Stimulated activated CD4-positive, alpha-beta T cell treated with anti-CD3 and anti-CD28 coated beads, Interleukin-1b, Interleukin-23, amount 100 ng/mL, for 4 hours (primary cell): ENCODE results near the gene GBP5.
"Not testable (repeated sequence)": the region's sequence is repeated elsewhere in the genome, so short reads cannot be mapped to it uniquely, and the experiment has no call there.

Source experiments
- DNase-seq, 2 donors: peaks; one replicate each; pipeline ENCODE4 v3.0.0-alpha.2; 2020; ENCODE audit warnings: low read depth in 2 of 2

GBP5 gene

DNA sequence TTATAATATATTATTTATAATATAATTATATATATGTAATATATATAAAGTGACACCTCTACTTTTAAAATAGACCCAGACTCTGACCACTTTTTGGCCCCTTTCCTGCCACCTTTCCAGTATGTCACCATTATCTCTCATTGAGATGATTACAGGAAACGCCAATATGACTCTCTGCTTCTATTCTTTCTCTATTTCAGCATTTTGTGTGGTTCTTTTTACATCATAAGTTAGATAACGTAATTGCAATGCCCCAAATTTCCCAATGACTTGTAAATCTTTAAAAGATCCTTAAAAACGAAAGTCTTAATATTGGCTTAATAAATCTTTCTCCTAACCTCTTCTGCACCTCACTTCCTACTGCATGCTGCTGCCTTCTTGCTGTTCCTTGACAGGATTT lies 8.1 kb upstream of the GBP5 start:
- DNase-seq = no peak

DNA sequence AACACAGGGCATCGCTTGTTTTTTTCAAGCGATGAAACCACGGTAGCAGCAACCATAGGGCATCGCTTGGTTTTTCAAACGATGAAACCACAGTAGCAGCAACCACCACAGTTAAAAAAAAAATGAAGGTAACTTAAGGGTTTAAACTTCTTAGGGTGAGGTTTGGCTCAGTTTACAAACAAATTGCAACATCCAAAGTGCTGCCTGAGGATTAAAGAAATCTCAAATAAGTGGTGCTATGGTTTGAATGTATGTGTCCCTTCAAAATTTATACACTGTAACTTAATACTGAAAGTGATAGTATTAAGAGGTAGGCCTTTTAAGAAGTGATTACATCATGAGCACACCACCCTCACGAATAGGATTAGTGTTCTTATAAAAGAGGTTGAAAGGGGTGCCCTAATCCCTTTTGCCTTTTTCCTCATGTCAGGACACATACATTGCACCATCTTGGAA lies 6.4 kb upstream of the GBP5 start:
- DNase-seq = no peak

DNA sequence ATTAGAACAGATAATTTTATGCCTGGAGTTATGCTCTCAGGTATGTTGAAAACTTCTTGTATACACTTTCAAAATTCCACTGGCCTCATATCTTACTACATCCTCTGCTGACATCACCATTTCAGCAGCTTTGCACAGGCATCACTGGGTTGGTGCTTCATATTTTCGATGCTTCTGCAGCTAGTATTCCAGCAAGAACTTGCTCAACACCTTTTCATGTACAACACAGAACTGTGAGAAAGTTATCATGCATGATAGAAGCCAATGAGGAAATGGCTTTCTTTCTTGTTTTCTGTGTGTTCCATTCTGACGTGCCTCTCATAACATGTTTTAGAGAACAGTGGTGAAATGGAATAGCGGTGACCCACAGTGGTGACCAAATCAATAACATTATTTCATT lies 5.1 kb upstream of the GBP5 start:
- DNase-seq = no peak

DNA sequence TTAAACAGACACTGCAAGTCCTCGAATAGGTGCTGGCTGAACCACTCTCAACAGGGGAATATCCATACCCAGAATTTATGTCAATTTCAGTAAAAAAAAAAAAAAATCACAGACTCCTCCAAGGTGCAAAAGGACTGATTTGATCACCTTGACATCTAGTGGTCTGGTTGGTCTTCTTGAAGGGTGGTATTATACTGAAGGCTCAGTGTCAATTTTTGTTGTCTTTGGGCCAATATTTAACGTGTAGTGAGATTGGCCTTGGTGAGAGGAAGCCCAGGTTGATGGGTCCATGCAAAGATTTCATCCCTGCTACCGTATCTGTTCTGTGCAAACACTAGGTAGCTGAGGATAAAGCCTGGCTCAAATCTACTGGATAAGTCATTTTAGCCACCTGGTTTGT lies 4.0 kb upstream of the GBP5 start:
- DNase-seq = no peak

DNA sequence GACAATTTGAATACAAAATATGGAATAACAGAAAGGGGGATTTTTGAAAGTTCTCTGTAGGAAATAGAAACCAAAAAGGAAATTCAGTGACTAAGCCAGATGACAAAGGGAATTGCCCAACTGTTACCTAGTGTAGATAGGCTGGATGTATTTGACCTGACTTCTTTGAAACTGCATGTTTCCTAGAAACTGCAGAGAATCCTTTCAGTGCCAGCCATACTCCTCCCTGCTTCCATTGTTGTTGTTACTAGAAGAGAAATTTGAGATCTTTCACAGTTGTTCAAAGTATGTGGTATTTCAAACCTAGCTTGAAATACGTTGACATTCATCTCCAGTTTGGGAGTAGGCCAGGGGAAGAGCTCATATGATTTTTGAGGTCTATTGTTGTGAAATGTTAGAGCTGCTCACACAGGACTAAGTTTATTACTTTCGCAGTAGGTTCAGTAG lies 1.8 kb upstream of the GBP5 start:
- no peak for DNase-seq

DNA sequence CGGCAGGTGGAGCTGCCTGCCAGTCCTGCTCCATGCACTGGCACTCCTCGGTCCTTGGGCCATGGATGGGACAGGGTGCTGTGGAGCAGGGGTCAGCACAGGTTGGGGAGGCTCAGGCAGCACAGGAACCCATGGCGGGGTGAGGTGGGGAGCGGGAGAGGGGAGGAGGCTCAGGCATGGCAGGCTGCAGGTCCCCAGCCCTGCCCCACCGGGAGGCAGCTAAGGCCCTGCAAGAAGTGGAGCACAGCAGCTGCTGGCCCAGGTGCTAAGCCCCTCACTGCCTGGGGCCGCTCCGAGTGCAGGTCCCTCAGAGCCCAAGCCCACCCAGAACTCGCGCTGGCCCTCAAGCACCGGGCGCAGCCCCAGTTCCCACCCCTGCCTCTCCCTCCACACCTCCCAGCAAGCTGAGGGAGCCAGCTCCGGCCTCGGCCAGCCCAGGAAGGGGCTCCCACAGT lies 691 bp upstream of the GBP5 start:
- DNase-seq = no peak

DNA sequence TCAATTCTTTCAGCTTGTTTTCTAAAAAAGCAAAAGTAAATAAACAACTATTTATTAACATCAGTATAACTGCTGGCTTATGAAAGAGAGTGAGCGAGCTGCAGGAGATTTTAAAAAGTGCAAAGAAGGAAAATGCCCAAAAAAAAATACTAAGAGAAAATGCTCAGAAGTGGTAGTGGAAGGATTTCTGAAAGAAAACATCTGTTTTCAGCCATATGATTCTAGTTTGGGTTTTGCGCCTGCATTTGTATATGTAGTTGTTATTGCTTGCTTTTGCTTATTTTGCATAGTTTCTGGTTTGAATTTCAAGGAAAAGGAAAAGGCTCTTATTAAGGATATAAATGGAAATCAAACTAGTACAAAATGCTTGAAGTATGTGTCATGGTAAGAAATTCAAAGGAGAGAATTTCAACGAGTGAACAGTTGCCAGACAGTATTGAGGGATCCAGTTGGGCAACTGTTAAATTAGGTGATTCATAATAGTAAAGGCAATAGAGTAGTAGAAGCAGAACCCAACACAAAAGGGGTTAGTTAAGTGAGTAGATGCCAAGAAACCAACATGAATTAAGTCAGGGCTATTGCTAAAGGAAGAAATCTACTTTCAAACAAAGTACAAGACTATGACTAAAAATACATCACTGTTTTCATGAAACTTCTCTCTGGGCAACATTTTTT lies 1.2 kb downstream of the GBP5 start:
- no peak for DNase-seq

DNA sequence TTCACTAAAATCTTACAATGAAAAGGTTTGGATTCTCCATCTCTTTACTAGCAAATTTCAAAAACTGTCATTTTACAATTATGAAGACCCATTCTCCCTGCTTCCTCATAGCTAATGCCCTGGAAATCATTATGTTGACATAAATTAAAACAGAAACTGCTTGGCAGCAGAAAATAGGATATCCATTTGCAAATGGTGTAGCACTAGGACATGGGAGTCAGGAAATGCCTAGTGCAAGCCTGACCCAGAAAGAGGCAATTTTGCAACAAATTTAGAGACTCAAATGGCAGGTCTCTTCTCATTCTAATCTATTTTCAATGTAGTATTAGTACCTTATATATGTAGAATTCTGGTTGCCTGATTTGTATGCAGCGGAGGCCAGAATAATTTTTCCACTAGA lies 2.2 kb downstream of the GBP5 start:
- DNase-seq = no peak

DNA sequence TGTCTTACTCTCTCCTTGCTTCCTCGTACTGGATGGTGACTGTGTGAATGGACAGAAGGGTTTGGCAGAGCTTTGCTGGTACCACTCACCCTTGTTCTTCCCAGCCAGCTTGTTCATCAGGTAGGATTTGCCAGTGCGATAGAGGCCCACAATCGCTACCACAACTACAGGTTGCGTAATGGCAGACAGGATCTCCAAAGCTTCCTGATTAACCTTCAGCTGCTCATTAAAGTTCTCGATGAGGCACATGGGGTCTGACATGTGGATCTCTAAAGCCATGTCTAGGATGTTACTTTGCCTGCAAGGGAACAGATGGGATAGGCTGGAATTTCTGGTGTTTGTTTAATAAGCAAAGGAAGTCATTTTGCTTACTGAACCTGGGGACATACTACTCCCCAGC lies 3.4 kb downstream of the GBP5 start:
- DNase-seq = no peak

DNA sequence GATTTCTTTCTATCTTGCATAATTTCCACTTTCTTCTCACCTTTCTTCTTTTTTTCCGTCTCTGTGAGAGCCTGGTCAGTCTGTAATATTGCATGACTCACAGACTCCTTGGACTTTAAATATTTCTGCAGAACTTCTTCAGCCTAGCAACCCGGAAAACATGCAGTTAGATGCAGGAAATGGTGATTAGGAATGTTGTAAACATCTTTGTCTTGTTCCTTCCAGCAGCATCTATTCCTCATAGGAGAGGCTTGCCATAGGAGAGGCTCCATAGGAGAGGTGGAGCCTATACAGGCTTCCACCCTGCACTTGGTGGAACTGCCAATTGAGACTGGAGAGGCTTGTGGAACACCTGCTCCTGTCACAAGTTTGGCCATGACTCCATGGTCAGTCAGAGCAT lies 10.0 kb downstream of the GBP5 start:
- no peak for DNase-seq

DNA sequence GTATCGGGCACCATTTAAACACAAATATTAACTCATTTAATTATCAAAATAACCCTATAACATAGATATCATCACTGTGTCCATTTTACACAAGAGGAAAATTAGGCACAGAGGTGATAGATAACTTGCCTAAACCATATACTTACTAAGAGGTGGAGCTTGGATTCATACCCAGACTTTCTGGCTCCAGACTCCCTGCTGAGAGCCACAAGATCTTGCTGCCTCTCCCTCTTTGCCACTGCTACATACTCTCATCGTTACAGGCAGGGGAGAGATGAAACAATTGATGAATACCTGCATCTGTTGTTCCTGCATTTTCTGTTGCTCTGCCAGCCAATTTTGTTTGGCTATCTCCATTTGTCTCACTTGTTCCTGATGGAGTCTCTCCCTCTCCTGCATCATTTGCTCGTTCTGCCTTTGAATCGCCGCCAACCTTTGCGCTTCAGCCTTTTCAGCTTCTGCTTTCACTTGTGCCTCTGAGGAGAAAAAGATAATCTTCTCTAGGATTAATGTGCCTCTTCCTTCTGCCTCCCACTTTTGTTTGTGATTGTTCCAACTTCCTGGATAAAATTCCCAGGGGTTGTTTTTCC lies 10.6 kb downstream of the GBP5 start:
- DNase-seq = no peak

DNA sequence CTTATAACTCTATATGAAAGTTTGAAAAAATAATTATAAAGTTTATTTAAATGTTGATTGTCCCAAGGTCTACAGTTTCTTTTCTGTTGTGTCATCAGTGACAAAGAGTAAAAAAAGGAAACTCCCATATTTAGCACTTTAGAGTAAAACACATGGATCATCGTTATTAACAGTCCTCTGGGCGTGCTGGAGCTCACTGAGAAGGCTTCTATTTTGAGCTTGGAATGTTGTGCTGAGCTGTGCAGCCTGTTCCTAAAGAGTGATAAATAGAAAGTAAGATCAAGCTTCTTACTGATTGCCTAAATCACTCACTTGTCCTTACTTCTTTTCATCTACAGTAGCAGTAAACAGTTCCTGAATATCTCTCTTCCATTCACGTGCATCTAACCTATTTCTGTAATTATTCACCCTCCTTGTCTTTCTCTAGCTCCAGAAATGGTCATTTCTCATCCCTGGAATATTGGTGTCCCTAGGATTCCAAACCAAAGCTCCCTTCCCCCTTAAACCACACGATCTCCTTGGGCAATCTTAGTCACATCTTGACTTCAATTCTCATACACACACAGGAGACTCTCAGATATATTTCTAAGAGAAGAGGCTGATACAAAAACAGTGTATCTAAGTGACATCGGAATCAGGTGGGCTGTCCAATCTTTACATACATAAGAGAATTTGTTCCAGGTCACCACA lies 11.9 kb downstream of the GBP5 start:
- no peak for DNase-seq

DNA sequence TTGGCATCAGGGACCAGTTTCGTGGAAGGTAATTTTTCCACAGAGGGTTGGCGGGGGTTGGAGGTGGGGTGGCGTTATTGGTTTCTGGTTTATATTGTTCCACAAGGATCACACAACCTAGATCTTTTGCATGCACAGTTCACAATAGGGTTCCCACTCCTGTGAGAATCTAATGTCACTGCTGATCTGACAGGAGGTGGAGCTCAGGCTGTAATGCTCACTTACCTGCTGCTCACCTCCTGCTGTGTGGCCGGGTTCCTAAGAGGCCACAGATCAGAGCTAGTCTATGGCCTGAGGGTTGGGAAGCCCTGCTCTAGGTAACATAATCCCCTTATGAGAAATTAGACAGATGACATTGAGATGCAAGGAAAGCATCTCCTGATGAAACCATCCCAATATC lies 12.6 kb downstream of the GBP5 start:
- no peak for DNase-seq

DNA sequence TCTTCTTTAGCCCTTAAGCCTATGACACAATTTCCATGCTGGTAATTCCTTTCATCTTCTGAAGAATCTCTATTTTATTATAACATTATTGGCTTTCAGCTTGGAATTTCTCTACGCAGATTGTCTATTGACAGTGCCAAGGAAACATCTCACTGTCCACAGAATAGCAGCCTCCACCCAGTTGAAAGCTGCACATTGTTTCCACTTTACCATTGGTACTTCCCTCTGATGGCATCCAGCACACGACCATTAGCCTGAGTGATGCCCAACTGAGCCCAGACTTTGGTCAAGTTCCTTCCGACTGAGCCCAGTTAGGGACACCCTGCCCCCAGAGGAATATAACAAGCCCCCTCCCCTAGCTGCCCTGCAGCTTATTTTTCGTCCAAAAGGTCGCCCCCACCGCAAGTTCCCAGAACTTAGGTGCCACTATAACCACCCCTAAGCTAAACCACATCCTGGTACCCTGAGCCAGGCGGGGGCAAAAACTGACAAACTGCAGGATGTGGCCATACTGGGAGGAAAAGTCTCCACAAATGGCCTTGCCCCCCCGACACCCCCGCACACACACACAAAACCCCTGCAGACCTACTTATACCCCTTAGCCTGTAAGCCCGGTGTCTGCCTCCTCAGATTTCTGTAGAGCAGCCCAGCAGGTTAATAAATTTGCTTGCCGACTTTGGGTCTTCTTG lies 13.2 kb downstream of the GBP5 start:
- DNase-seq = peak in 1 of 2 donors; percentile 11

DNA sequence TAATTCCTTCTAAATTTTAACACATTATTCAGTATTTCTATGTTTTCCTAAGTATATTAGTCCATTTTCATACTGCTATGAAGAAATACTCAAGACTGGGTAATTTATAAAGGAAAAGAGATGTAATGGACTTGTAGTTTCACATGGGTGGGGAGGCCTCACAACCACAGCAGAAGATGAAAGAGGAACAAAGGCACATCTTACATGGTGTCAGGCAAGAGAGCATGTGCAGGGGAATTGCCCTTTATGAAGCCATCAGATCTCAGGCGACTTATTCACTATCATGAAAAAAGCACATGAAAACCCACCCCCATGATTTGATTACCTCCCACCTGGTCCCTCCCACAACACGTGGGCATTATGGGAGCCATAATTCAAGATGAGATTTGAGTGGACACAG lies 15.6 kb downstream of the GBP5 start:
- DNase-seq = no peak

DNA sequence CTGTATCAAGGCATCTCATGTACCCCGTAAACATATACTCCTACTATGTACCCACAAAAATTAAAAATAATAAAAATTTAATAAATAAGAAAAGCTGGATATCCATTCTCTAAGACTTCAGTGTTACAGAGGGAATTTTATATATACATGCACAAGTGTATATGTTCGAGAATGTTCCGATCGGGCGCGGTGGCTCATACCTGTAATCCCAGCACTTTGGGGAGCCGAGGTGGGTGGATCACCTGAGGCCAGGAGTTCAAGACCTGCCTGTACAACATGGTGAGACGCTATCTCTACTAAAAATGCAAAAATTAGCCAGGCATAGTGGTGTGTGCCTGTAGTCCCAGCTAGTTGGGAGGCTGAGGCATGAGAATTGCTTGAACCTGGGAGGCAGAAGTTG lies 17.1 kb downstream of the GBP5 start:
- not testable (repeated sequence) for DNase-seq

DNA sequence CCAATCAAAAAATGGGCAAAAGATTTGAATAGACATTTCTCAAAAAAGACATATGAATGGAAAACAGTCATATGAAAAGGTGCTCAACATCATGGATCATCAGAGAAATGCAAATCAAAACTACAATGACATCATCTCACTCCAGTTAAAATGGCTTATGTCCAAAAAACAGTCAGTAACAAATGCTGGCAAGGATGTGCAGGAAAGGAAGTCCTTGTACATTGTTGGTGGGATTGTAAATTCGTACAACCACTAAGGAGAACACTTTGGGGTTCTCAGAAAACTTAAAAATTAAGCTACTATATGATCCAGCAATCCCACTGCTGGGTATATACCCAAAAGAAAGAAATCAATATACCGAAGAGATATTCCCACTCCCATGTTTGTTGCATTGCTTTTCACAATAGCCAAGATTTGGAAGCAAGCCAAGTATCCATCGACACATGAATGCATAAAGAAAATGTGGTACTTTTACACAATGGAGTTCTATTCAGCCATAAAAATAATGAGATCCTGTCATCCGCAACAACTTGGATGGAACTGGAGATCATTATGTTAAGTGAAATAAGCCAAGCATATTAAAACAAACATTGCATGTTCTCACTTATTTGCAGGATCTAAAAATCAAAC lies 17.9 kb downstream of the GBP5 start:
- no peak for DNase-seq

DNA sequence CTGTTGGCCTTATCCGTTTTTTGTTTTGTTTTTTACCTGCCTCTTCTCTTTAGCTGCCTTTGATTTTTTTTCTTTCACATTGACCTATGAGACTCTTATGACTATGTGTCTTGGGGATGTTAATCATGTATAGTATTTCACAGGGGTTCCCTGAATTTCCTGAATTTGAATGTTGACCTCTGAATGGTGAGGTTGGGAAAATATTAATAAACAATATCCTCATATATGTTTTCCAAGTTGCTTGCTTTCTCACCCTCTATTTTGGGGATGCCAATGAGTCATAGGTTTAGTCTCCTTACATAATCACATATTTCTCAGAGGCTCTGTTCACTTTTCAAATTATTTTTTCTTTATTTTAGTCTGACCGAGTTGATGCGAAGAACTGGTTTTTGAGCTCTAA lies 29.6 kb downstream of the GBP5 start:
- no peak for DNase-seq
